NCI-H1930 (cell line): ENCODE measurements around the gene LARGE1.

Experiments used
- DNase-seq, 2 experiments: peaks; one replicate each; lab custom pipeline; 2025; lab: John Stamatoyannopoulos, UW

LARGE1 gene

GRCh38 chr22:33557836-33558235, 362.4 kb downstream of the LARGE1 start:
- DNase-seq = no peak

GRCh38 chr22:33555814-33556522, 364.3 kb downstream of the LARGE1 start:
- DNase-seq = no peak

GRCh38 chr22:33553493-33553892, 366.8 kb downstream of the LARGE1 start:
- DNase-seq = no peak

- DNase-seq = no peak
These were observed 375.6 kb downstream of the LARGE1 start for GRCh38 chr22:33544707-33545106.

- no peak for DNase-seq
These were observed 377.6 kb downstream of the LARGE1 start for GRCh38 chr22:33542722-33543121.

- DNase-seq = no peak
These were observed 378.1 kb downstream of the LARGE1 start for GRCh38 chr22:33542153-33542552.

GRCh38 chr22:33539902-33540751, 380.1 kb downstream of the LARGE1 start:
- no peak for DNase-seq

DNA sequence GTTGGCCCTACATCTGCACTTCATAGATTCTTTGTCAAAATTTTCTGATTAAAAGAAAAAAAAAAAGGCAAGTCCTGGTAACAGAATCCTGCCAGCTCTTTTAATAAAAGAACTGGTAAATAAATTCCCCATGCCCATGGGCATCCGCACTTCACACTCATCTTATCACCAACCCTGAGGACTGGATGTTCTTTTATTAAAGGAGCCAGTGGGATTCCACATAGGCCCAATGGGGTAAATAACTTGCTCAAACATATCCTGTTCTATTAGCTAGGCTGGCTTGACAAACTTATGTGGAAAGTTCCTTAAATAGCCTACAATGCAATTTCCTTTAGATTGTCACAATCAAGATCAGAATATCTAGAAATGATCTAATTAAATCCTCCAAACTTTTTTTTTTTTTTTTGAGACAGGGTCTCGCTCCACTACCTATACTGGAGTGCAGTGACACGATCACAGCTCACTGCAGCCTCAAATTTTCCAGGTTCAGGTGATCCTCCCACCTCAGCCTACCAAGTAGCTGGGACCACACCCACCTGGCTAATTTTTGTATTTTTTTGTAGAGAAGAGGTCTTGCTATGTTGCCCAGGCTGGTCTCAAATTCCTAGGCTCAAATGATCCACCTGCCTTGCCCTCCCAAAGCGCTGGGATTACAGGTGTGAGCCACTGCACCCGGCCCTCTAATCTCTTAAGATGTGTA, 380.9 kb downstream of the LARGE1 start:
- DNase-seq = no peak

DNA sequence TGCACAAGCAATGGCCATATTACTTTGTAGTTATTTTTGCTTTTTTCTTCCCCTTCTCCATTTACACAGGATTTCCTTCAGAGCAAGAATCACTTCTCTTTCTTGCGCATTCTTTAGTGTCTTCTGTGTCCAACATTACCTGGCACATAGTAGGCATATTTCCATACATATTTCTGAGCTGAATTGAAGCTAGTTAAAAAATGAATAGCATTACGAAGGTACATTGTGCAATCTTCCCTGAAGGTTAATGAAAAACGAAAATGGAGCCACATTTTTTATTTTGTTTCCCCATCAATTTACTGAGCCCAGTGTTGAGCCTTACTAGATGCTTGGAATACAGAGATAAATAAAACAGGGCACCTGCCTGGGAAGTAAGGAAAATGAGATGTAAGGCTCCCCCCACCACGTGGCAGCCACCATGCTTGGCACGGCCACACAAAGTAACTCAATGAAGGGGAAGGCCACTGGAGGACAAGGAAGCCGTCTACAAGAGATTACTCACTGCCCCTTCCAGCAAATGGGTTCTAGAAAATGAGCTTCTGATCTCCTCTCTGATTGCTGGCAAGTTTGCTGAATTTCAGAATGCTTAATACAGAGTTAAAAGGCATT, 381.9 kb downstream of the LARGE1 start:
- DNase-seq = no peak

- DNase-seq = no peak
These were observed 383.2 kb downstream of the LARGE1 start for GRCh38 chr22:33537059-33537458.

DNA sequence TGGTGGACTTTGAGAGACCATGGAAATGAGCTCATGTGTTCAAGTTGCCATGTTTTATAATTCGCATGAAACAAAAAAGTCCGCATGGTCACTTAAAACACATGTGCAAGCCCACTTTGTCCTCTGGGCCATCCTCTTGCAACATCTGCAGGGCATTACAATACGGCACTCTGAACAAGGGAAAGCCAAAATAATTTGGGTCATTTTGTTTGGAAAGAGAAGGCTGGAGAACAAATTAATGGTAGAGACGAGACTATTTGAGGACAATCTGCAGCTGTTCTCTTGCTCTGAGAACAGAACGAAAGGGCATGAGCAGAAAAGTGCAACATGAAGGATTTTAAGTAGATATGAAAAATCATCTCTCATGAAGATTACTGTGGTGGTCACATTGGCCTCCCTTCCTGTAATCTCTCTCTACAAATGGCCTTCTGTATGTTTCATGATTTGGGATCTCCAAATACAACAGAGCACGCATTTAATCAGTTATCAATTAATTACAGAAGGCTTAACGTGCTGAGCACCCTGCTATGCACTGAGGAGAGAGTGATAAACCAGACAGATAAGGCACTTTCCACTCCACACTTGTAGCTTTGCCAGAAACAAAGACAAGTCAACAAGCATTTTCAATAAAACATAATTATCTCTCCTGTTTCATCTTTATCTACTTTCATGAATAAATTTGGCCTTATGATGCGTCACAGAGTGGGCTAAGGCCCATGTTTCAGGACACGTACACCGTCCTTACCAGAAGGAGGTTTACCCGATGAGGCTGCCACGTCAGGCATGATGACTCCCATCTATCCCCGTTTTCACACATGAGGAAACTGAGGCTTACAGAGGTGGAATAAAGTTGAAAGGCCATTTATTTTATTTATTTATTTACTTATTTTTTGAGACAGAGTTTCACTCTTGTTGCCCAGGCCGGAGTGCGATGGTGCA, 384.1 kb downstream of the LARGE1 start:
- no peak for DNase-seq

GRCh38 chr22:33529424-33530113, 390.7 kb downstream of the LARGE1 start:
- no peak for DNase-seq

DNA sequence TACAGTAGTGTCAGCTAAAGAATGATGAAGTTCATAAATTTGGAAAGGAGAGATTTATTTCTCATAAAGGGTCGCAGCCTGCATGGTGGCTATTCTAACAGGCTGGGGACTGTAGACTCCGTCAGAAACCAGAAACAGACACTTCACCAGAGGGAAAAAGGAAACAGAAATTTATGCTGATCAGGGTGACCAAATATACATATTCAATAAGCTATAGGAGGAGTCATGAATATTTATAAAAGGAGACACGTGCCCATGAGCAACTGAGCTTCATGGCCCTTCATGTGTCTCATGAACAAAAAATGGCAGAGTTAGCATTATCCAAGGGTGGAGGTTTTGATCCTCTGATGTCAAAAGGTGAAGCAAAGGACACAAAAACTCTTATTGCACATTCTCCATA, 392.1 kb downstream of the LARGE1 start:
- DNase-seq = no peak

DNA sequence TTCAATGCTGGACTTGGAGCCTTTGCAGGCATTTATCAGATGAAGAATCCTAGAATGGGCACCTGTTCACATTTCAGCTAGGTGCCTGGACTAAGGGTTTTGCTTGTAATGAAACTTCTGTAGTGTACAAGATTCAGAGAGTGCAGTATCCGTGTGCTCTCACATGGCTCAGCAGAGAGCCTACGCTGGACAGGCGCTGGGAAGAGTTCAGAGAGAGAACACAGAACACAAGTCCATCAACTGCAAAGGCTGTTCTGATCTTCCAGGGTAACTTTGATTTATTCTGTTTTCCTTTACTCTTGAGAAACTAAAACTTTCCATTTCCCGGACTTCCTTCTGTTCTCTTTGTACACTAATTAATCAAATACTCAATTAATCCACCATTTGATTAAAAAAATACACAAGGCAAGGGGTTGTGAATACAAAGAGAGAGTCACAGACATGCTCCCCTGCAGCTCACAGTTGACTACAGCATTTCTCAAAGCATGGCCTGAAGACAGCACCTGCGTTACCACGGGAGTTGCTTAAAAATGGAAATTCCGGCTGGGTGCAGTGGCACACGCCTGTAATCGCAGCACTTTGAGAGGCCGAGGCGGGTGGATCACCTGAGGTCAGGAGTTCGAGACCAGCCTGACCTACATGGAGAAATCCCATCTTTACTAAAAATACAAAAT, 393.7 kb downstream of the LARGE1 start:
- DNase-seq = no peak

- no peak for DNase-seq
These were observed 395.6 kb downstream of the LARGE1 start for GRCh38 chr22:33524511-33525260.

DNA sequence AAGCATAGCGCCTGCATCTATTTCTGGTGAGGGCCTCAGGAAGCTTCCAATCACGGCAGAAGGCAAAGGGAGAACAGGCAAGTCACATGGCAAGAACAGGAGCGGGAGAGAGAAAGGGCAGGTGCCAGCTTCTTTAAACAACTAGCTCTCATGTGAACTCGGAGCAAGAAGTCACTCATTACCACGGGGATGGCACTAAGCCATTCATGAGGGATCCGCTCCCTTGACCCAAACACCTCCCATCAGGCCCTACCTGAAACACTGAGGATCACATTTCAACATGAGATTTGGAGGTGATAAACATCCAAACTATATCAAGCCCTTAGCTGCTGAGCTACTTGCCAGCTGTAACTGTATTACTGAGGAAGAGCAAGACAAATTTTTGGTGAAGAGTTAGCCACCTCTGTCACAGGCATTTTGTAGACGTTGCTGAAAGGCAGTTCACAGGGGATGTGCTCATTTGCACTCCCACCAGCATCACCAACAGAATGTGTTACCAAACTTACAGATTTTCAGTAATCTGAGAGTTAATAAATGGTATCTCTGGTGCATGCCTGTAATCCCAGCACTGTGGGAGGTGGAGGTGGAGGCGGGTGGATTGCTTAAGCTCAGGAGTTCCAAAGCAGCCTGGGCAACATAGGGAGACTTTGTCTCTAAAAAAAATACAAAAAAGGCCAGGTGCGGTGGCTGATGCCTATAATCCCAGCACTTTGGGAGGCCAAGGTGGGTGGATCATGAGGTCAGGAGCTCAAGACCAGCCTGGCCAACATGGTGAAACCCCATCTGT, 398.2 kb downstream of the LARGE1 start:
- no peak for DNase-seq

DNA sequence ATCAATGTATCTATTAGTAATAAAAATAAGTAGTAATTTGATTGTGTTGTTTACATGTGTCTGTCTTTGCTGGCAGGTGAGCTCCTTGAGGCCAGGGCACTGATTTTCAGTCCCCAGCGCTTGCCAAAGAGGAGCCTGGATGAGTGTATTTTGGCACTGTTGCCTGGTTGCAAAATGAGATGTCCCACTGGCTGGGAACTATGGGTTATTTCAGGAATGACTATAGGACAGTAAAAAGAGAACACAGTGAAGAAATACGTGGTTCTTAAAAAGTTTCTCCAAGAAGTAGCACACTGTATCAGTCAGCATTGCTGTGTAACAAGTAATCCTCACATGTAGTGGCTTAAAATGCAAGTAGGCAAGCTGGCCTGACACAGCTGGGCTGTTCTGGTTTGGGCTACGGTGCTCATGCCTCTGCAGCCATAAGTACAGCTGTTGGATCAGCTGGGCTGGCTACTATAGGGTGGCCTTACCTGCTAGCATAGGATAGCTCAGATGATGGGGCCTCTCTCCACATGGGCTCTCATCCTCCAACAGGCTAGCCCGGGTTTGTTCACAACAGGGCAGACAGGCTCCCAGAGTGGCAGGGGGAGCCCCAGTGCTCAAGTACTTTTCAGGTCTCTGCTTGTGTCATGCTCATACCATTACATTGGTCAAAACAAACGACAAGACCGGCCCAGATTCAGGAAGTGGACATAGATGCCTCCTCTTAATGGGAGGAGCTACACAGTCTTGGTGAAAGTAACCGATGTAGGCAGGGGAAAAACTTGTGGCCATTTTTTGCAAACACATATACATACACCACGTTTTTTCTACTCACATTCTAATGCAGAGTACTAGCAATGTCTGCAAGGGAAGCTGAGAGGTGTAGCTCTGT, 399.1 kb downstream of the LARGE1 start:
- DNase-seq = no peak
